ENCODE measurements around the gene DEPDC7. TPM values are rescaled to one million over a fixed set of nuclear protein-coding genes. Genes with fewer than 3 reads are reported as not detected.
A peak's percentile ranks its signal among the peaks of the same experiment; 100 is the strongest.

The DEPDC7 gene
- total and polyA plus RNA-seq, 9 of the 15 experiments (the other 6 are each of a cell fraction or from before 2014, with no cell fraction given): 5.4 to 19.9 (median 12.0) TPM

- TF ChIP-seq ZBTB49 (CRISPR knock-in tag; IDR thresholded peaks at IDR 0.05; ENCODE audit: borderline replicate concordance) (no peak), CXXC5 (CRISPR knock-in tag; IDR thresholded peaks at IDR 0.05) (peak; percentile 70), SAFB (IDR thresholded peaks at IDR 0.05; ENCODE audit: borderline replicate concordance, low read depth, low read length) (no peak), DACH1 (IDR thresholded peaks at IDR 0.05; ENCODE audit: partially characterized antibody) (peak; percentile 96), NR2C1 (IDR thresholded peaks at IDR 0.05) (peak; percentile 87), NR2C1 (tag; IDR thresholded peaks at IDR 0.05) (peak; percentile 86), ZFX (CRISPR knock-in tag; IDR thresholded peaks at IDR 0.05) (peak; percentile 75), SIRT6 (IDR thresholded peaks at IDR 0.05; ENCODE audit: low read depth, low read length) (no peak), E2F1 (CRISPR knock-in tag; IDR thresholded peaks at IDR 0.05) (0 out of 2 replicates have a peak, but pooled peaks have one; percentile 22)
- TF ChIP-seq, protein P1, sequence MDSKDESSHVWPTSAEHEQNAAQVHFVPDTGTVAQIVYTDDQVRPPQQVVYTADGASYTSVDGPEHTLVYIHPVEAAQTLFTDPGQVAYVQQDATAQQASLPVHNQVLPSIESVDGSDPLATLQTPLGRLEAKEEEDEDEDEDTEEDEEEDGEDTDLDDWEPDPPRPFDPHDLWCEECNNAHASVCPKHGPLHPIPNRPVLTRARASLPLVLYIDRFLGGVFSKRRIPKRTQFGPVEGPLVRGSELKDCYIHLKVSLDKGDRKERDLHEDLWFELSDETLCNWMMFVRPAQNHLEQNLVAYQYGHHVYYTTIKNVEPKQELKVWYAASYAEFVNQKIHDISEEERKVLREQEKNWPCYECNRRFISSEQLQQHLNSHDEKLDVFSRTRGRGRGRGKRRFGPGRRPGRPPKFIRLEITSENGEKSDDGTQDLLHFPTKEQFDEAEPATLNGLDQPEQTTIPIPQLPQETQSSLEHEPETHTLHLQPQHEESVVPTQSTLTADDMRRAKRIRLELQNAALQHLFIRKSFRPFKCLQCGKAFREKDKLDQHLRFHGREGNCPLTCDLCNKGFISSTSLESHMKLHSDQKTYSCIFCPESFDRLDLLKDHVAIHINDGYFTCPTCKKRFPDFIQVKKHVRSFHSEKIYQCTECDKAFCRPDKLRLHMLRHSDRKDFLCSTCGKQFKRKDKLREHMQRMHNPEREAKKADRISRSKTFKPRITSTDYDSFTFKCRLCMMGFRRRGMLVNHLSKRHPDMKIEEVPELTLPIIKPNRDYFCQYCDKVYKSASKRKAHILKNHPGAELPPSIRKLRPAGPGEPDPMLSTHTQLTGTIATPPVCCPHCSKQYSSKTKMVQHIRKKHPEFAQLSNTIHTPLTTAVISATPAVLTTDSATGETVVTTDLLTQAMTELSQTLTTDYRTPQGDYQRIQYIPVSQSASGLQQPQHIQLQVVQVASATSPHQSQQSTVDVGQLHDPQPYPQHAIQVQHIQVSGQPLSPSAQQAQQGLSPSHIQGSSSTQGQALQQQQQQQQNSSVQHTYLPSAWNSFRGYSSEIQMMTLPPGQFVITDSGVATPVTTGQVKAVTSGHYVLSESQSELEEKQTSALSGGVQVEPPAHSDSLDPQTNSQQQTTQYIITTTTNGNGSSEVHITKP (IDR thresholded peaks at IDR 0.05; ENCODE audit: partially characterized antibody): peak; percentile 52
- TF ChIP-seq, protein P2, sequence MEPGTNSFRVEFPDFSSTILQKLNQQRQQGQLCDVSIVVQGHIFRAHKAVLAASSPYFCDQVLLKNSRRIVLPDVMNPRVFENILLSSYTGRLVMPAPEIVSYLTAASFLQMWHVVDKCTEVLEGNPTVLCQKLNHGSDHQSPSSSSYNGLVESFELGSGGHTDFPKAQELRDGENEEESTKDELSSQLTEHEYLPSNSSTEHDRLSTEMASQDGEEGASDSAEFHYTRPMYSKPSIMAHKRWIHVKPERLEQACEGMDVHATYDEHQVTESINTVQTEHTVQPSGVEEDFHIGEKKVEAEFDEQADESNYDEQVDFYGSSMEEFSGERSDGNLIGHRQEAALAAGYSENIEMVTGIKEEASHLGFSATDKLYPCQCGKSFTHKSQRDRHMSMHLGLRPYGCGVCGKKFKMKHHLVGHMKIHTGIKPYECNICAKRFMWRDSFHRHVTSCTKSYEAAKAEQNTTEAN (CRISPR knock-in tag; IDR thresholded peaks at IDR 0.05): 0 out of 2 replicates have a peak, but pooled peaks have one; percentile 15
These were observed 23.8 kb downstream of the DEPDC7 start, which contains the start of gene TCP11L1 (continued) for GRCh38 chr11:33039274-33040032.
